H4 (cell line): Measurements from ENCODE around the gene BCAS3. TPM values are rescaled to one million over a fixed set of nuclear protein-coding genes. Genes with fewer than 3 reads are reported as not detected.
A peak's percentile ranks its signal among the peaks of the same experiment; 100 is the strongest.

Experiments used
- DNase-seq: peaks from one replicate; pipeline ENCODE4 v3.0.0-alpha.2; 2015; ENCODE audit warnings: low spot score
- total RNA-seq: library from RNA; depleted of rRNA; stranded (reverse); fragments of >200 nt; shearing (Covaris generic); gene quantifications from 2 replicates; pipeline ENCODE4 v1.2.3, GENCODE V29; 2014

BCAS3 gene
- total RNA-seq, 1 experiment from 2014 or later, result 10.2 TPM

GRCh38 chr17:61064087-61064951 lies 386.7 kb downstream of the BCAS3 start:
- DNase-seq, result no peak

- DNase-seq, result peak; percentile 57
These were observed 387.7 kb downstream of the BCAS3 start for GRCh38 chr17:61065263-61065773.

GRCh38 chr17:61066062-61066461 lies 388.4 kb downstream of the BCAS3 start:
- DNase-seq, result no peak

GRCh38 chr17:61070649-61071048 lies 393.0 kb downstream of the BCAS3 start:
- DNase-seq, result no peak

GRCh38 chr17:61072648-61073047 lies 395.0 kb downstream of the BCAS3 start:
- peak; percentile 19 for DNase-seq

- DNase-seq, result no peak
These were observed 395.5 kb downstream of the BCAS3 start for GRCh38 chr17:61073131-61073530.

GRCh38 chr17:61073799-61074513 lies 396.3 kb downstream of the BCAS3 start:
- no peak for DNase-seq

- DNase-seq, result no peak
These were observed 398.3 kb downstream of the BCAS3 start for GRCh38 chr17:61075988-61076387.

- DNase-seq, result no peak
These were observed 399.0 kb downstream of the BCAS3 start for GRCh38 chr17:61076621-61077031.

GRCh38 chr17:61081959-61082358 lies 404.3 kb downstream of the BCAS3 start:
- no peak for DNase-seq

GRCh38 chr17:61084260-61084659 lies 406.6 kb downstream of the BCAS3 start:
- no peak for DNase-seq

- DNase-seq, result no peak
These were observed 409.4 kb downstream of the BCAS3 start for GRCh38 chr17:61087024-61087423.

- no peak for DNase-seq
These were observed 410.9 kb downstream of the BCAS3 start for GRCh38 chr17:61088556-61088955.

- DNase-seq, result no peak
These were observed 413.4 kb downstream of the BCAS3 start for GRCh38 chr17:61091096-61091495.

GRCh38 chr17:61097781-61098180 lies 420.1 kb downstream of the BCAS3 start:
- DNase-seq, result no peak

GRCh38 chr17:61106354-61106753 lies 428.7 kb downstream of the BCAS3 start:
- DNase-seq, result no peak

GRCh38 chr17:61116577-61116976 lies 438.9 kb downstream of the BCAS3 start:
- DNase-seq, result no peak

- DNase-seq, result no peak
These were observed 440.3 kb downstream of the BCAS3 start for GRCh38 chr17:61117983-61118382.

- no peak for DNase-seq
These were observed 441.2 kb downstream of the BCAS3 start for GRCh38 chr17:61118871-61119270.

GRCh38 chr17:61122326-61122913 lies 444.8 kb downstream of the BCAS3 start:
- no peak for DNase-seq

GRCh38 chr17:61124562-61124961 lies 446.9 kb downstream of the BCAS3 start:
- no peak for DNase-seq

- no peak for DNase-seq
These were observed 449.0 kb downstream of the BCAS3 start for GRCh38 chr17:61126473-61127249.
